ENCODE data around the gene TBX6. TPM values are rescaled to one million over a fixed set of nuclear protein-coding genes. Genes with fewer than 3 reads are reported as not detected.

Gene TBX6
- polyA plus RNA-seq, 1 donor from 2014 or later: not detected

DNA sequence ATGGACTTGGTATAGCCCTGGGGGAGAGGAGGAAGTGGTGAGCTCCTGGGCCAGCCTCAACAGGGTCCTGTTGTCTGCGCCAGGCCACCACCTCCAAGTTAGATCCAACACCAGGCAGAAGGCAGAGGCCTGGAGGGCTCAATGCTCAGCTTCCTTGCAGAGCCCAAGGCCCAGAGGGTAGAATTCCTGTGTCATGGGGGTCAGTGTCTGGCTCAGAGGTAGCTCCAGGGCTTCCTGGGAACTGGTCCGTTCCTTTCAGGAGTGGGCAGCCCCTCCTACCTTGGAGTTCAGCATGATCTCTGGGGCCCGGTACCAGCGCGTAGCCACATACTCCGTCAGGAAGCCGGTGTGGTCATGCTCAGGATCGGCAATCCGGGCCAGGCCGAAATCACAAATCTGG lies 26.0 kb upstream of the TBX6 start:
- no peak overlapping the region for H3K27ac ChIP-seq (ENCODE audit: low read length)
- H3K36me3 ChIP-seq (ENCODE audit: insufficient read depth, low read length): no peaks in the 10 kb centered on the region
- H3K4me2 ChIP-seq (ENCODE audit: low read length): no peak overlapping the region
- no peaks in the 10 kb centered on the region for H3K9me2 ChIP-seq (ENCODE audit: insufficient read depth, low read length)
- no peak overlapping the region for H3K4me3 ChIP-seq (ENCODE audit: low read length)
- no peak overlapping the region for H2AFZ ChIP-seq (ENCODE audit: low read depth, low read length)
- H3F3A ChIP-seq (ENCODE audit: insufficient read depth, low read length, poor library complexity, severe bottlenecking): no peaks in the 10 kb centered on the region
- H4K20me1 ChIP-seq (ENCODE audit: insufficient read depth): no peaks in the 10 kb centered on the region
- H3K9me3 ChIP-seq (ENCODE audit: low read length): no peaks in the 10 kb centered on the region
- H3K79me2 ChIP-seq (replicated peaks; ENCODE audit: insufficient read depth, low read length): no peaks in the 10 kb centered on the region
- TF ChIP-seq EP300 (conservative IDR thresholded peaks at IDR 0.05; ENCODE audit: poor library complexity, severe bottlenecking) (no peak), RAD21 (conservative IDR thresholded peaks at IDR 0.05) (no peak), SMC3 (conservative IDR thresholded peaks at IDR 0.05; ENCODE audit: poor library complexity) (no peak), MXI1 (conservative IDR thresholded peaks at IDR 0.05; ENCODE audit: poor library complexity, severe bottlenecking) (no peak), EZH2 (IDR thresholded peaks at IDR 0.05; ENCODE audit: borderline replicate concordance, insufficient read depth, low read length, poor library complexity, severe bottlenecking) (no peak), TAF1 (IDR thresholded peaks at IDR 0.05; ENCODE audit: low read depth) (no peak), POLR2AphosphoS5 (IDR thresholded peaks at IDR 0.05) (no peak)
- TF ChIP-seq, protein P1, sequence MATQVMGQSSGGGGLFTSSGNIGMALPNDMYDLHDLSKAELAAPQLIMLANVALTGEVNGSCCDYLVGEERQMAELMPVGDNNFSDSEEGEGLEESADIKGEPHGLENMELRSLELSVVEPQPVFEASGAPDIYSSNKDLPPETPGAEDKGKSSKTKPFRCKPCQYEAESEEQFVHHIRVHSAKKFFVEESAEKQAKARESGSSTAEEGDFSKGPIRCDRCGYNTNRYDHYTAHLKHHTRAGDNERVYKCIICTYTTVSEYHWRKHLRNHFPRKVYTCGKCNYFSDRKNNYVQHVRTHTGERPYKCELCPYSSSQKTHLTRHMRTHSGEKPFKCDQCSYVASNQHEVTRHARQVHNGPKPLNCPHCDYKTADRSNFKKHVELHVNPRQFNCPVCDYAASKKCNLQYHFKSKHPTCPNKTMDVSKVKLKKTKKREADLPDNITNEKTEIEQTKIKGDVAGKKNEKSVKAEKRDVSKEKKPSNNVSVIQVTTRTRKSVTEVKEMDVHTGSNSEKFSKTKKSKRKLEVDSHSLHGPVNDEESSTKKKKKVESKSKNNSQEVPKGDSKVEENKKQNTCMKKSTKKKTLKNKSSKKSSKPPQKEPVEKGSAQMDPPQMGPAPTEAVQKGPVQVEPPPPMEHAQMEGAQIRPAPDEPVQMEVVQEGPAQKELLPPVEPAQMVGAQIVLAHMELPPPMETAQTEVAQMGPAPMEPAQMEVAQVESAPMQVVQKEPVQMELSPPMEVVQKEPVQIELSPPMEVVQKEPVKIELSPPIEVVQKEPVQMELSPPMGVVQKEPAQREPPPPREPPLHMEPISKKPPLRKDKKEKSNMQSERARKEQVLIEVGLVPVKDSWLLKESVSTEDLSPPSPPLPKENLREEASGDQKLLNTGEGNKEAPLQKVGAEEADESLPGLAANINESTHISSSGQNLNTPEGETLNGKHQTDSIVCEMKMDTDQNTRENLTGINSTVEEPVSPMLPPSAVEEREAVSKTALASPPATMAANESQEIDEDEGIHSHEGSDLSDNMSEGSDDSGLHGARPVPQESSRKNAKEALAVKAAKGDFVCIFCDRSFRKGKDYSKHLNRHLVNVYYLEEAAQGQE (IDR thresholded peaks at IDR 0.05; ENCODE audit: borderline replicate concordance): no peak
- TF ChIP-seq, protein P2, sequence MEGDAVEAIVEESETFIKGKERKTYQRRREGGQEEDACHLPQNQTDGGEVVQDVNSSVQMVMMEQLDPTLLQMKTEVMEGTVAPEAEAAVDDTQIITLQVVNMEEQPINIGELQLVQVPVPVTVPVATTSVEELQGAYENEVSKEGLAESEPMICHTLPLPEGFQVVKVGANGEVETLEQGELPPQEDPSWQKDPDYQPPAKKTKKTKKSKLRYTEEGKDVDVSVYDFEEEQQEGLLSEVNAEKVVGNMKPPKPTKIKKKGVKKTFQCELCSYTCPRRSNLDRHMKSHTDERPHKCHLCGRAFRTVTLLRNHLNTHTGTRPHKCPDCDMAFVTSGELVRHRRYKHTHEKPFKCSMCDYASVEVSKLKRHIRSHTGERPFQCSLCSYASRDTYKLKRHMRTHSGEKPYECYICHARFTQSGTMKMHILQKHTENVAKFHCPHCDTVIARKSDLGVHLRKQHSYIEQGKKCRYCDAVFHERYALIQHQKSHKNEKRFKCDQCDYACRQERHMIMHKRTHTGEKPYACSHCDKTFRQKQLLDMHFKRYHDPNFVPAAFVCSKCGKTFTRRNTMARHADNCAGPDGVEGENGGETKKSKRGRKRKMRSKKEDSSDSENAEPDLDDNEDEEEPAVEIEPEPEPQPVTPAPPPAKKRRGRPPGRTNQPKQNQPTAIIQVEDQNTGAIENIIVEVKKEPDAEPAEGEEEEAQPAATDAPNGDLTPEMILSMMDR (IDR thresholded peaks at IDR 0.05; ENCODE audit: poor library complexity, severe bottlenecking): no peak
- H3K27me3 ChIP-seq (ENCODE audit: insufficient read depth, low read depth, low read length): no peaks in the 10 kb centered on the region
- H3K9ac ChIP-seq (ENCODE audit: low read length): no peak overlapping the region

DNA sequence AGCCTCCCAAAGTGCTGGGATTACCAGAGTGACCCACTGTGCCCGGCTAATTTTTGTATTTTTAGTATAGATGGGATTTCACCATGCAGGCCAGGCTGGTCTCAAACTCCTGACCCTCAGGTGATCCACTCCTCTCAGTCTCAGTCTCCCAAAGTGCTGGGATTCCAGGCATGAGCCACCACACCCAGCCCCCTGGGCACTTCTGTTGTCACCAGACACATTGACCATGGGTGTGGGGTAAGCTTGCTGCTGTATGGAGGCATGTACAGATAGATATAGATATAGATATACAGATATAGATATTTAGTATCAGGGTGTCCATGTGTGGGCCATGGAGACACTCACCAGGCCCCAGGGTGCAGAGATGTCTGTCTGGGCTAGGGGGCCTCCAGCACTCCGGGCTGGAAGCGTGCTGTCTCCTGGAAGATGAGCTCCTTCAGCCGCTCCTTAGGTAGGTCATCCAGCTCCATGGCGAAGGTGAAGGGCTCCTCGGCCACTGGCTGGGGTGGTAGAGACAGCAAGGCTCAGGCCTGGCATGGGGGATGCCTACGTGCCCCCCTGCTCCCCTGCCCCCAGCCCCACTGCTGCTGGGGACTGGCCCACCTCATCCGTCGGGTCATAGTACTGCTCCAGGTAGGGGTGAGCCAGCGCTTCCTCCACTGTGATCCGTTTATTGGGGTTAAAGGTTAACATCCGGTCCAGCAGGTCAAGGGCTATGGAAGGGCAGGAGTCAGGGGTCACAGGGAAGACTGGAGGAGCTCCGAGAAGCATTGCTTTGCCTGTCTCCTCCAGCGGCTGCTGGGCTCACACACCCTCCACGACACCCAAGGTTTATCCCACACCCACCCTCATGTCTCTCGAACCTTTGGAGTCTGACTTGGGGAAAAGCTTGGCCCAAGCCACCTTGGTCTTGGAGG lies 24.8 kb upstream of the TBX6 start:
- no peak for TF ChIP-seq RAD21 (conservative IDR thresholded peaks at IDR 0.05)
- TF ChIP-seq, protein P1 (IDR thresholded peaks at IDR 0.05; ENCODE audit: borderline replicate concordance): no peak
- H3K9ac ChIP-seq (ENCODE audit: low read length): no peak overlapping the region
- no peak overlapping the region for H2AFZ ChIP-seq (ENCODE audit: low read depth, low read length)
- H3K27ac ChIP-seq (ENCODE audit: low read length): no peak overlapping the region
- no peaks in the 10 kb centered on the region for H3K79me2 ChIP-seq (replicated peaks; ENCODE audit: insufficient read depth, low read length)
- no peaks in the 10 kb centered on the region for H3K9me3 ChIP-seq (ENCODE audit: low read length)
- H3K36me3 ChIP-seq (ENCODE audit: insufficient read depth, low read length): no peaks in the 10 kb centered on the region
- no peak overlapping the region for H3K4me3 ChIP-seq (ENCODE audit: low read length)
- no peaks in the 10 kb centered on the region for H3K9me2 ChIP-seq (ENCODE audit: insufficient read depth, low read length)
- no peaks in the 10 kb centered on the region for H4K20me1 ChIP-seq (ENCODE audit: insufficient read depth)
- no peak overlapping the region for H3K4me2 ChIP-seq (ENCODE audit: low read length)
- H3K27me3 ChIP-seq (ENCODE audit: insufficient read depth, low read depth, low read length): no peaks in the 10 kb centered on the region
- no peaks in the 10 kb centered on the region for H3F3A ChIP-seq (ENCODE audit: insufficient read depth, low read length, poor library complexity, severe bottlenecking)

All from neural cell (in vitro differentiated cells).